Measurements from ENCODE around the gene EFS.
"Not testable (repeated sequence)": the region's sequence is repeated elsewhere in the genome, so short reads cannot be mapped to it uniquely, and the experiment has no call there.

The EFS gene

DNA sequence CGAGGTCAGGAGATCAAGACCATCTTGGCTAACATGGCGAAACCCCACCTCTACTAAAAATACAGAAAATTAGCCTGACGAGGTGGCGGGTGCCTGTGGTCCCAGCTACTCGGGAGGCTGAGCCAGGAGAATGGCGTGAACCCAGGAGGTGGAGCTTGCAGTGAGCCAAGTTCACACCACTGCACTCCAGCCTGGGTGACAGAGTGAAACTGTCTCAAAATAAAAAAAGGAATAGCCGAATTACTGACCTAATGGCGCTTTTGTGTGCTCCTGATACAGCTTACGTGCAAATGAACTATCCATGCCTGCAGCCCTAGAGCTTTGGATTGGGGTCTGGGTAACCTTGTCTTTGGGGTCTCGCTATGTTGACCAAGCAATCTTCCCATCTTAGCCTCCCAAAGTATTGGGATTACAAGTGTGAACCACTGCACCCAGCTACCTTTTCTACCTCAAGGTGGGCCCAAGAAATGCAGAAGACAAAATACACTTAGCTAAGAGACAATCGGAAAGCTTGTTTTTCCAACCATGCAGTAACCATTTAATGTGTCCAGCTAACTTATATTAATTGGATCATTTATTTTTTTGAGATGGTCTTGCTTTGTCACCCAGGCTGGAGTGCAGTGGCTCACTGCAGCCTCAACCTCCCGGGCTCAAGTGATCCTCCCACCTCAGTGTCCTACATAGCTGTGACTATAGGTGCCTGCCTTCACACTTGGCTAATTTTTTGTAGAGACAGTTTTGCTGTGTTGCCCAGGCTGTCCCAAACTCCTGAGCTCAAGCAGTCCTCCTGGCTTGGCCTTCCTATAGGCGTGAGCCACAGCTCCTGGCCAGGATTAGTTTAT is 38.3 kb downstream of the EFS start:
- peak; percentile 8 for DNase-seq
- Histone ChIP-seq H3K9me2 (replicated peaks; ENCODE audit: insufficient read depth, low read length) (no peaks in the 10 kb centered on the region), H2AFZ (ENCODE audit: low read length) (no peak overlapping the region), H4K20me1 (ENCODE audit: insufficient read depth, low read length) (no peaks in the 10 kb centered on the region), H3K9ac (ENCODE audit: low read length) (no peak overlapping the region), H3K36me3 (replicated peaks; ENCODE audit: insufficient read depth, low read length) (no peaks in the 10 kb centered on the region), H3K9me3 (replicated peaks; ENCODE audit: insufficient read depth, low read length) (no peaks in the 10 kb centered on the region), H3K4me3 (ENCODE audit: low read length) (no peak overlapping the region), H3K4me2 (ENCODE audit: low read depth, low read length) (no peak overlapping the region), H3K27ac (ENCODE audit: low read length) (no peak overlapping the region), H3K27me3 (replicated peaks; ENCODE audit: insufficient read depth, low read length) (no peaks in the 10 kb centered on the region), H3F3A (ENCODE audit: insufficient read depth, low read length) (no peaks in the 10 kb centered on the region), H3K4me1 (ENCODE audit: low read length) (peaks cover 4% of the 10 kb centered on the region; the same call in 1 of the 2 replicates), H3K79me2 (ENCODE audit: low read length) (peaks cover 18% of the 10 kb centered on the region)
- TF ChIP-seq, protein P1, sequence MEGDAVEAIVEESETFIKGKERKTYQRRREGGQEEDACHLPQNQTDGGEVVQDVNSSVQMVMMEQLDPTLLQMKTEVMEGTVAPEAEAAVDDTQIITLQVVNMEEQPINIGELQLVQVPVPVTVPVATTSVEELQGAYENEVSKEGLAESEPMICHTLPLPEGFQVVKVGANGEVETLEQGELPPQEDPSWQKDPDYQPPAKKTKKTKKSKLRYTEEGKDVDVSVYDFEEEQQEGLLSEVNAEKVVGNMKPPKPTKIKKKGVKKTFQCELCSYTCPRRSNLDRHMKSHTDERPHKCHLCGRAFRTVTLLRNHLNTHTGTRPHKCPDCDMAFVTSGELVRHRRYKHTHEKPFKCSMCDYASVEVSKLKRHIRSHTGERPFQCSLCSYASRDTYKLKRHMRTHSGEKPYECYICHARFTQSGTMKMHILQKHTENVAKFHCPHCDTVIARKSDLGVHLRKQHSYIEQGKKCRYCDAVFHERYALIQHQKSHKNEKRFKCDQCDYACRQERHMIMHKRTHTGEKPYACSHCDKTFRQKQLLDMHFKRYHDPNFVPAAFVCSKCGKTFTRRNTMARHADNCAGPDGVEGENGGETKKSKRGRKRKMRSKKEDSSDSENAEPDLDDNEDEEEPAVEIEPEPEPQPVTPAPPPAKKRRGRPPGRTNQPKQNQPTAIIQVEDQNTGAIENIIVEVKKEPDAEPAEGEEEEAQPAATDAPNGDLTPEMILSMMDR (IDR thresholded peaks at IDR 0.05; ENCODE audit: low read length), result no peak
- TF ChIP-seq EZH2phosphoT487 (IDR thresholded peaks at IDR 0.05; ENCODE audit: low read length), result no peak
- TF ChIP-seq EZH2 (optimal IDR thresholded peaks at IDR 0.05; ENCODE audit: low read depth, low read length), result no peak

DNA sequence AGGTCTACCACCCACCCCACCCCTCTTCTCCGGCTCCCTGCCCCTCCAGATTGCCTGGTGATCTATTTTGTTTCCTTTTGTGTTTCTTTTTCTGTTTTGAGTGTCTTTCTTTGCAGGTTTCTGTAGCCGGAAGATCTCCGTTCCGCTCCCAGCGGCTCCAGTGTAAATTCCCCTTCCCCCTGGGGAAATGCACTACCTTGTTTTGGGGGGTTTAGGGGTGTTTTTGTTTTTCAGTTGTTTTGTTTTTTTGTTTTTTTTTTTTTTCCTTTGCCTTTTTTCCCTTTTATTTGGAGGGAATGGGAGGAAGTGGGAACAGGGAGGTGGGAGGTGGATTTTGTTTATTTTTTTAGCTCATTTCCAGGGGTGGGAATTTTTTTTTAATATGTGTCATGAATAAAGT is 39.2 kb downstream of the EFS start:
- not testable (repeated sequence) for H3K9ac ChIP-seq (ENCODE audit: low read length); H3K4me1 ChIP-seq (ENCODE audit: low read length); H3F3A ChIP-seq (ENCODE audit: insufficient read depth, low read length); H3K27ac ChIP-seq (ENCODE audit: low read length); H3K9me3 ChIP-seq (replicated peaks; ENCODE audit: insufficient read depth, low read length); DNase-seq; H3K4me3 ChIP-seq (ENCODE audit: low read length); H4K20me1 ChIP-seq (ENCODE audit: insufficient read depth, low read length); H3K4me2 ChIP-seq (ENCODE audit: low read depth, low read length); H2AFZ ChIP-seq (ENCODE audit: low read length); H3K27me3 ChIP-seq (replicated peaks; ENCODE audit: insufficient read depth, low read length); H3K9me2 ChIP-seq (replicated peaks; ENCODE audit: insufficient read depth, low read length); H3K36me3 ChIP-seq (replicated peaks; ENCODE audit: insufficient read depth, low read length)
- H3K79me2 ChIP-seq (ENCODE audit: low read length), result peaks cover 18% of the 10 kb centered on the region

DNA sequence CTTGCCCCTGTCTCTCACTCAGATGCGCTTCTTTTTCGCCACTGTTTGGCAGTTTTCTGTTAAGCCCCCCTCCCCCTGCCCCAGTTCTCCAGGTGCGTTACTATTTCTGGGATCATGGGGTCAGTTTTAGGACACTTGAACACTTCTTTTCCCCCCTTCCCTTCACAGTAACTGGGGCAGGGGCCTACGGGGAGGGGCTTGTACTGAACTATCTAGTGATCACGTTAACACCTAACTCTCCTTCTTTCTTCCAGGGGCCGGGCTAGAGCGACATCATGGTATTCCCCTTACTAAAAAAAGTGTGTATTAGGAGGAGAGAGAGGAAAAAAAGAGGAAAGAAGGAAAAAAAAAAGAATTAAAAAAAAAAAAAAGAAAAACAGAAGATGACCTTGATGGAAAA is 40.0 kb downstream of the EFS start:
- no peak overlapping the region for H3K4me2 ChIP-seq (ENCODE audit: low read depth, low read length)
- H3K9me2 ChIP-seq (replicated peaks; ENCODE audit: insufficient read depth, low read length), result no peaks in the 10 kb centered on the region
- no peaks in the 10 kb centered on the region for H3K9me3 ChIP-seq (replicated peaks; ENCODE audit: insufficient read depth, low read length)
- TF ChIP-seq, protein P1 (IDR thresholded peaks at IDR 0.05; ENCODE audit: low read length), result no peak
- TF ChIP-seq EZH2phosphoT487 (IDR thresholded peaks at IDR 0.05; ENCODE audit: low read length) (no peak), EZH2 (optimal IDR thresholded peaks at IDR 0.05; ENCODE audit: low read depth, low read length) (no peak)
- no peak for DNase-seq
- no peaks in the 10 kb centered on the region for H3K36me3 ChIP-seq (replicated peaks; ENCODE audit: insufficient read depth, low read length)
- H3K27ac ChIP-seq (ENCODE audit: low read length), result no peak overlapping the region
- no peaks in the 10 kb centered on the region for H4K20me1 ChIP-seq (ENCODE audit: insufficient read depth, low read length)
- peaks cover 4% of the 10 kb centered on the region; the same call in 1 of the 2 replicates for H3K4me1 ChIP-seq (ENCODE audit: low read length)
- no peaks in the 10 kb centered on the region for H3F3A ChIP-seq (ENCODE audit: insufficient read depth, low read length)
- no peak overlapping the region for H3K9ac ChIP-seq (ENCODE audit: low read length)
- no peaks in the 10 kb centered on the region for H3K27me3 ChIP-seq (replicated peaks; ENCODE audit: insufficient read depth, low read length)
- no peak overlapping the region for H3K4me3 ChIP-seq (ENCODE audit: low read length)
- no peak overlapping the region for H2AFZ ChIP-seq (ENCODE audit: low read length)
- H3K79me2 ChIP-seq (ENCODE audit: low read length), result peaks cover 18% of the 10 kb centered on the region

DNA sequence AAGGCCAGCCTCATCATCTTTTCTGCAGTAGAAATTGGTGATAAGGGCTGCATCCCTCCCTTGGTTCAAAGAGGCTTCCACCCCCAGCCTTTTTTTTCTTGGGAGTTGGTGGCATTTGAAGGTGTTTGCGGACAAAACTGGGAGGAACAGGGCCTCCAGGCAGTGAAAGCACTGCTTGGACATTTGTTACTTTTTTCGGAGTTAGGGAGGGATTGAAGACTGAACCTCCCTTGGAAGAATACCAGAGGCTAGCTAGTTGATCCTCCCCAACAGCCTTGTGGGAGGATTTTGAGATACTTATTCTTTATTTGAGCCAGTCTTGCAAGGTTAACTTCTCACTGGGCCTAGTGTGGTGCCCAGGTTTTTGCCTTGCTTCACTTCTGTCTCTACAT is 40.5 kb downstream of the EFS start:
- H3K9me3 ChIP-seq (replicated peaks; ENCODE audit: insufficient read depth, low read length), result no peaks in the 10 kb centered on the region
- H3F3A ChIP-seq (ENCODE audit: insufficient read depth, low read length), result no peaks in the 10 kb centered on the region
- H3K4me2 ChIP-seq (ENCODE audit: low read depth, low read length), result no peak overlapping the region
- H3K4me3 ChIP-seq (ENCODE audit: low read length), result no peak overlapping the region
- peaks cover 18% of the 10 kb centered on the region for H3K79me2 ChIP-seq (ENCODE audit: low read length)
- H3K9me2 ChIP-seq (replicated peaks; ENCODE audit: insufficient read depth, low read length), result no peaks in the 10 kb centered on the region
- TF ChIP-seq EZH2phosphoT487 (IDR thresholded peaks at IDR 0.05; ENCODE audit: low read length) (no peak), EZH2 (optimal IDR thresholded peaks at IDR 0.05; ENCODE audit: low read depth, low read length) (no peak)
- TF ChIP-seq, protein P1 (IDR thresholded peaks at IDR 0.05; ENCODE audit: low read length), result no peak
- H3K9ac ChIP-seq (ENCODE audit: low read length), result no peak overlapping the region
- no peak overlapping the region for H2AFZ ChIP-seq (ENCODE audit: low read length)
- H3K27me3 ChIP-seq (replicated peaks; ENCODE audit: insufficient read depth, low read length), result no peaks in the 10 kb centered on the region
- peaks cover 4% of the 10 kb centered on the region; the same call in 1 of the 2 replicates for H3K4me1 ChIP-seq (ENCODE audit: low read length)
- no peak for DNase-seq
- no peaks in the 10 kb centered on the region for H4K20me1 ChIP-seq (ENCODE audit: insufficient read depth, low read length)
- no peak overlapping the region for H3K27ac ChIP-seq (ENCODE audit: low read length)
- H3K36me3 ChIP-seq (replicated peaks; ENCODE audit: insufficient read depth, low read length), result no peaks in the 10 kb centered on the region

Data from MM.1S (cell line).